M059J (cell line): Measurements from ENCODE around the gene TEX38. TPM values are rescaled to one million over a fixed set of nuclear protein-coding genes. Genes with fewer than 3 reads are reported as not detected.

Experiments
- total RNA-seq: library from RNA; depleted of rRNA; stranded (reverse); fragments of >200 nt; shearing (Covaris generic); gene quantifications from 2 replicates; pipeline ENCODE4 v1.2.3, GENCODE V29; 2014; rRNA removed

Gene TEX38
- total RNA-seq, 1 experiment from 2014 or later = not detected

Other genes with a start within 250 kb of the TEX38 start
- not detected in 2 replicates for gene DMBX1, start 182.0 kb upstream of the TEX38 start, total RNA-seq
- not detected in 2 replicates for gene KNCN, start 120.2 kb upstream of the TEX38 start, total RNA-seq
- gene MKNK1, start 67.6 kb upstream of the TEX38 start, total RNA-seq = 9.5 and 12.0 TPM in 2 replicates
- 10.3 and 17.2 TPM in 2 replicates for gene MOB3C, start 55.0 kb upstream of the TEX38 start, total RNA-seq
- 68.4 and 94.2 TPM in 2 replicates for gene ATPAF1, start 3.5 kb upstream of the TEX38 start, total RNA-seq
- 71.6 and 113 TPM in 2 replicates for gene EFCAB14, start 47.3 kb downstream of the TEX38 start, total RNA-seq
- not detected in 2 replicates for gene CYP4B1, start 127.2 kb downstream of the TEX38 start, total RNA-seq